NK-92 (cell line): ENCODE measurements around the gene NPIPB6.

Source experiments
- DNase-seq: peaks from one replicate; lab custom pipeline; 2025; ENCODE audit not compliant: unreplicated experiment; lab: John Stamatoyannopoulos, UW

The NPIPB6 gene

DNA sequence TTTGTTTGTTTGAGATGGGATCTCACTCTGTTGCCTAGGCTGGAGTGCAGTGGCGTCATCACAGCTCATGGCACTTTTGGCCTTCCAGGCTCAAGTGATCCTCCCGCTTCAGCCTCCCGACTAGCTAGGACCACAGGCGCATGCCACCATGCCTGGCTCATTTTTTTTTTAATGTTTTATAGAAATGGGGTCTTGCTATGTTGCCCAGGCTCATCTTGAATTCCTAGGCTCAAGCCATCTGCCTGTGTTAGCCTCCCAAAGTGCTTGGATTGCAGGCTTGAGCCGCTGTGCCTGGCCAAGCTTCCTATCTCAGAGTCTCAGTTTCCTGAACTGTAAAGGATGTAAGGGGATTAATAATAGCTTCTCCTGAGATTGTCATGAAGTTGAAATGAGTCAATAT, 63.0 kb downstream of the NPIPB6 start:
- DNase-seq = no peak

DNA sequence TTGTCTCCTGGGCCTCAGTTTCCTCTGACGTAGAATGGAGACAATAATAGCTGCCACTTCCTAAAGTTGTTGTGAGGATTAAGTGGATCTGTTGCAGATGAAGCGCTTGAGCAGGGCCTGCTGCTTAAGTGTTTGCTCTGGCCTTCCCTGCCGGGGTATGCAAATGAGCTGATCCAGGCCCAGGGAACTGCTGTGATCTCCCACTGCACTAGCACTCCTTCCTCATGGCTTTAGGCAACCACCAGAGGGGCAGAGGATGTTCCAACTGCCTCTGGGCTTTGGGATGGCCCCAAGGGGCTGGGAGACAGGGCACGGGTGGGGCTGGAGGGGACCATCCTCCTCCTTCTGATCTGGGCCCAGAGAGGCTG, 64.8 kb downstream of the NPIPB6 start:
- no peak for DNase-seq

DNA sequence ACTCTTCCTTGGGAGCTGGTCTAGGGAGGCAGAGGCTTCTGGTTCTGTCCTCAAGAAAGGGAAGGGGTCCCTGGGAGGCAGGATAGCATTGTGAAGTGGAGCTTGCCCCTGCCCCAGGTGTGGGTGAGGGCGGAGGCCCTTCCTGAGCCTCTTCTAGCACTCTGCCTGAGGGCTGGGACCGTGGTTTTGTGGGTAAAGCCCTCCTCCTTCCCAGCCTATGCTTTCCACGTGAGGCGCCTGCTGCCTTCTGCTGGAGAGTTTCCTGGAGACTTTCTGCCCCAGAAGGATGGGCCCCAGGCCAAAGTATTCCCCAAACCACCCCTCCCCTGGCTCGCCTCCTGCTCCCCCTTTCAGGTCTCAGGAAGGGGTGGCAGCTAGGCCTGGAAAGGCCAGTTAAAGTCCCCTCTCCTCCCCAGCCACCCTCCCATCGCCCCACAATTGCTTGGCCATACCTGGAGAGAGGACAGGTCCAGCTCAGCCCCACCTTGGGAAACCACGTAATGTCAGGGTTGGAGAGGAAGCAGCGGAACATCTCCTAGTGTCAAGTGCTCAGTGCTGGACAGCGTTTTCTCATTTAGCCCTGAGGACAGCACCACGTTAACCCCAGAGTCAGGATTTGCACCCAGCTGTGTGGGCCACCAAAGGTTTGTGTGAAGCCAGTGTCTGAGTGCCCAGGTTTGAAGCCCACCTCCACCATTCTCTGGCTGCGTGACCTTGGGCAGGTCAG, 65.4 kb downstream of the NPIPB6 start:
- DNase-seq = no peak

DNA sequence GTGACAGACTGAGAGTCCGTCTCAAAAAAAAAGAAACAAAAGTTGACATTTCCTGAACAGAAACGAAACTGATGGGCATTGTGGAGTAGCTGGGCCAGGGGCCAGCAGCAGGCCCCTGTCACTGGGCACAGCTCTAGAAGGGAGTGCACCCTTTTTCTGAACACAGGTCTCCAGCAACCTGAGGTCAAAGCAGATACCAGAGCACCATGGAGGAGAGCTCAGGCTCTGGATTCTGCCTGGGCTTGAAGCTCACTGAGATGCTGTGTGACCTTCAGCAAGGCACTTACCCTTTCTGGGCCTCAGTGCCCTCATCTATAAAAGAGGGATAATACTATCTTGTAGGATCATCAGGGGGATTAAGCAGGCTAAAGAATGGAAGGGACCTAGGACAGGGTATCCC, 66.0 kb downstream of the NPIPB6 start:
- no peak for DNase-seq

DNA sequence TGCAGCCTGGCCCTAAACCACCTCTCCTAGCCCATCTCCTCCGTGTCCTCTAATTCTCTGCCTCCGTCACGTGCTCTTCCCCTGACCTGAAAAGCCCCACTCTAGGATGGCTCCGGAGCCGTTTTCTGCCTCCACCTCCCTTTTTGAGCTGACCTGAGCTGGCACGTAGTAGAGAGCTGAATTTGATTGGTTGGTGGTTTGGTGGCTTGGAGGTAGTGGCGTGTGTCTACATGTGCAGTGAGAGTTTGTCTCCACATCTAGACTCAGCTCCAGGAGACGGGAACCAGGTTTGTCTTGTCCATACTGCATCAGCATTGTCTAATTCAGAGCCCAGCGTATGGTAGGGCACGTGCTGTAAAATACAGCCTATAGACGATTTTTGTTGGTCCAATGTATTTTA, 68.0 kb downstream of the NPIPB6 start:
- no peak for DNase-seq

DNA sequence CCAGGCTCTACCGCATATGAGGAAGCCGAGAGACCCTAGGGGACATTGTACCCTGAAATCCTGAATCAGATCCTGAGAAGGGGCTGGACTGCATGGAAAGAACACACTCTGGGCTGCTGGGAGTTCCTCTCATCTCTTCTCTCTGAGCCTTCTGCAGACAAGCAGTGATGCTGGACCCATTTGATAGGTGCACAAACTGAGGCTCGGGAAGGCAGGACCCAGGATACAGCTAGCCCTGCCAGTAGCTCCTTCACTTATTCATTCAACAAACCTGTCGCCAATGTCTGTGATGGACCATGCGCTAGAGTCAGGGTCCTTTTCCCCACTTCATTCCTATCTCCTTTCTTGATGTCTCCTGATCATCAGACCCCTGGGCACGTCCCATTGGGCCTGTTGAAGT, 69.1 kb downstream of the NPIPB6 start:
- no peak for DNase-seq

DNA sequence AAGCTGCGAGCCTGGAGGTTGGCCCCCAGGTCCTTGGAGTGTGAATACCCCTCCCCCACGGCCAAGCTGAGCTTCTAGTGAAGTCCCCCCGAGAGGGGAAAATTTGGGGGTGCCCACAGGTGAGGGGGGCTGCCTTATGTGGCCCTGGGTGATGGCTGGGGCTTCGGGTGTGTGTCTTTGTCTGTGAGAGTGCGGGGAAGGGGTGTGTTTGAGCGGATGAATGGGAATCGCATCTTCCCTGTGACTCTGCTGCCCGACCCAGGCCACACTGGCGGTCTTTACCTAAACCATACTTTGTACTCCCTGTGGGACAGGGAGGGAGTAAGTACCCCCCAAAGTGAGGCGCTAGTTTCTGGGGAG, 69.7 kb downstream of the NPIPB6 start:
- no peak for DNase-seq

DNA sequence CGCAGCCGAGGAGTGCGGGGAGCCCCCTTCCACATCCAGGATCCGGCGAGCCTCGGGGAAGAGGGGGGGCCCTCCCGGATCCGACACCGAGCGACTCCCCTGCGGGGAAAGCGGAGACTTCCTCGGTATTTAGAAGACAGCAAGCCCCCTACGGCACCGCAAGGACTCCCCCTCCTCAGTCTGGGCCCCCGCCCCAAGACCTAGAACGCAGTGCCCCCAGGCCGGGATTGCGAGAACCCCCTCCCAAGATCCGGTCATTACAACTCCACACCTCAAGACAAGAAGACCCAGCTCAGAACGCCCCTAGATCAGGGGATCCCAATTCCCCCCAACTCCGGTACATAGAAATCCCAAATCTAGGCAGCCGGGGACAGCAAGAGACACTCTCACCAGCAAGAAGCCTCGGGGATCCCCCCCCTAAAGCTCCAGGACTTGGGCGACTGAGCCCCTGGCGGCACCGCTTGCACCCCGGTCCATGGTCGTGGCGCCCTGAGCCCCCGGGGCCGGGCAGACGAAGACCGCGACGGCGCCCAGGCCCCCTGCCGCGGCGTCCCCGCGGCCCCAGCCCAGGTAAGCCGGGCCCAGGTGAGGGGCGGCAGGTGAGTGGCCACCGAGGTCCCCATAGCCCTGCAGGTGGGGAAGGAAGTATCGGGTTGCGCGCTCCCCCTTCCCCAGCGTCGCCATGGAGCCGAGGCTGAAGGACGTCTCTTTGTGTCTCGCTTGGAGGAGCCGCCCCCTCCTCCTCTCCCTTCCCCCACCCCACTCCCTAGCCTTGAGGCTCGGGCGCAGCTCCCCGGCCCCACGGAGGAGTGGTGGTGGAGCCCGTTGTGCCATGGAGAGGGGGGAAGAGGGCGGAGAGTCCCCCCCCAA, 70.3 kb downstream of the NPIPB6 start:
- no peak for DNase-seq
